ENCODE results near the gene PPP1R10. TPM values are rescaled to one million over a fixed set of nuclear protein-coding genes. Genes with fewer than 3 reads are reported as not detected.

PPP1R10 gene
- polyA plus RNA-seq, 1 experiment = 43.2 TPM

- Histone ChIP-seq H3K4me3 (ENCODE audit: low read depth, low read length) (peak overlapping the region; percentile 100), H3K27ac (ENCODE audit: low read depth, low read length) (no peak overlapping the region), H3K27me3 (ENCODE audit: control insufficient read depth, insufficient read depth, low read length) (no peaks in the 10 kb centered on the region), H3K9me3 (ENCODE audit: control insufficient read depth, insufficient read depth, low read length) (no peaks in the 10 kb centered on the region)
- POLR2A ChIA-PET = no interaction called here
- CTCF ChIA-PET = interaction anchor here (1.0 to 6.7 kb wide), 2 partner anchors 9 to 11 kb away, joined by 3 to 101 read pairs; no protein-coding TSS in a partner anchor
- no peak for TF ChIP-seq CTCF (IDR thresholded peaks at IDR 0.05; ENCODE audit: low read depth, low read length)
- no peak for DNase-seq (ENCODE audit: low read depth, low spot score)
These were observed 62.6 kb downstream of the PPP1R10 start for GRCh38 chr6:30554404-30554803.

Small RNA genes lying within 50 kb of the gene (small RNA-seq; reads per million reads assigned to genes)
- not detected for gene MIR877 (ENCODE audit: insufficient read length, low read depth)

Other genes starting within 250 kb of the PPP1R10 start
- 127 and 136 TPM in 2 replicates for gene HLA-E, start 127.7 kb downstream of the PPP1R10 start, polyA plus RNA-seq (2011; rRNA removed)
- gene GNL1, start 60.8 kb downstream of the PPP1R10 start, polyA plus RNA-seq (2011; rRNA removed) = 41.7 and 50.0 TPM in 2 replicates
- 26.8 and 27.3 TPM in 2 replicates for gene PRR3, start 59.9 kb downstream of the PPP1R10 start, polyA plus RNA-seq (2011; rRNA removed)
- 32.3 and 38.7 TPM in 2 replicates for gene ABCF1, start 45.8 kb downstream of the PPP1R10 start, polyA plus RNA-seq (2011; rRNA removed)
- 56.6 and 59.8 TPM in 2 replicates for gene MRPS18B, start 597 bp upstream of the PPP1R10 start, polyA plus RNA-seq (2011; rRNA removed)
- 10.8 and 13.1 TPM in 2 replicates for gene ATAT1, start 9.6 kb upstream of the PPP1R10 start, polyA plus RNA-seq (2011; rRNA removed)
- 5.1 and 5.5 TPM in 2 replicates for gene C6orf136, start 29.9 kb upstream of the PPP1R10 start, polyA plus RNA-seq (2011; rRNA removed)
- gene DHX16, start 55.8 kb upstream of the PPP1R10 start, polyA plus RNA-seq (2011; rRNA removed) = 27.6 and 31.9 TPM in 2 replicates
- 83.2 and 89.6 TPM in 2 replicates for gene PPP1R18, start 69.4 kb upstream of the PPP1R10 start, polyA plus RNA-seq (2011; rRNA removed)
- gene NRM, start 73.7 kb upstream of the PPP1R10 start, polyA plus RNA-seq (2011; rRNA removed) = 14.6 and 17.4 TPM in 2 replicates
- gene MDC1, start 100.0 kb upstream of the PPP1R10 start, polyA plus RNA-seq (2011; rRNA removed) = 4.1 and 6.8 TPM in 2 replicates
- 1,457 and 1,715 TPM in 2 replicates for gene TUBB, start 103.1 kb upstream of the PPP1R10 start, polyA plus RNA-seq (2011; rRNA removed)
- gene FLOT1, start 125.4 kb upstream of the PPP1R10 start, polyA plus RNA-seq (2011; rRNA removed) = 155 and 156 TPM in 2 replicates
- 85.2 and 98.7 TPM in 2 replicates for gene IER3, start 127.3 kb upstream of the PPP1R10 start, polyA plus RNA-seq (2011; rRNA removed)